NCI-H510A treated with DMSO at 0.1 percent for 48 hours (cell line): ENCODE measurements around the gene RAD54L2.
"Not testable (repeated sequence)": the region's sequence is repeated elsewhere in the genome, so short reads cannot be mapped to it uniquely, and the experiment has no call there.

Experiments
- DNase-seq: peaks from one replicate; lab custom pipeline; 2025; lab: John Stamatoyannopoulos, UW

RAD54L2 gene

DNA sequence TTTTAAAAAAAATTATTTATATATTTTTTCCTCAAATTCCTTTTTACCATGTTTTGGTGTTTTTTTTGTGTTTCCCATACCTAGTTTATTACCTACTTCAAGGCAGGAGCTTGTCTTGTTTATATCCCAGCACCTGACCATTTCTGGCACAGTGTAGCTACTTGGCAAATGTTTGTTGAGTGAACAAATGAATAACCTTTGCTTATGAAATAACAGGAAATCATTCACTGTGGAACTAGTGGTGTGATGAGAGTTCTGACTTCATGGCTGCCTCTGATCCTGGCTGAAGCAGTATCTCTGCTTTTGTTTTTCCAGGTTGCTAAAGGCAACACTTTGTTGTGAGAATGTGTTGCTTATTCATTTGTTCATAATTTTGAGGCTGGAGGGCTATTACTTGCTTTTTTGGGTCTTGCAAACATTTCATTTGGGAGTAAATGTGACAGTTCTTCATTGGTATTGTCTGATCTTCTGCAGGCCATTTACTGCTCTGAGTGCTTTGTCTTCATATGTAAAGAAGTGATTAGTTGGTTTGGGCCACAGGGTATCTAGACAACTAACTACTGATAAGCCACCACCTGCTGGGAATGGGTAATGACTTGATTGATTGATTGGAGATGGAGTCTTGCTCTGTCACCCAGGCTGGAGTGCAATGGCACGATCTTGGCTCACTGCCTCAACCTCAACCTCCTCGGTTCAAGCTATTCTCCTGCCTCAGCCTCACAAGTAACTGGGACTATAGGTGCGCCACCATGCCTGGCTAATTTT is 5.7 kb downstream of the RAD54L2 start:
- DNase-seq, result no peak

- DNase-seq, result no peak
These were observed 8.8 kb downstream of the RAD54L2 start for GRCh38 chr3:51547274-51547673.

DNA sequence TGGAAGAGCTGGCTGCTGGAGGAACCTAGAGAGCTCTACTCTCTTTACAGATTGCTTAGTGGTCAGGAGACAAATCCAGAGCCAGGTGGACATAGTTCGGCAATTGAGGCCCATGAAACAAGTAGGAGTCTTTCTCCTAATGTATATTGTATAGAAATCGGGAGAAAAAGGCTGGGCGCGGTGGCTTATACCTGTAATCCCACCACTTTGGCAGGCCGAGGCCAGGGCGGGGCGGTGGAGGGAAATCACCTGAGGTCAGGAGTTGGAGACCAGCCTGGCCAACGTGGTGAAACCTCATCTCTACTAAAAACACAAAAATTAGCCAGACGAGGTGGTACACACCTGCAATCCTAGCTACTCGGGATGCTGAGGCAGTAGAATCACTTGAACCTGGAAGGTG is 10.8 kb downstream of the RAD54L2 start:
- DNase-seq, result no peak

GRCh38 chr3:51550080-51550819 is 11.7 kb downstream of the RAD54L2 start:
- DNase-seq, result no peak

DNA sequence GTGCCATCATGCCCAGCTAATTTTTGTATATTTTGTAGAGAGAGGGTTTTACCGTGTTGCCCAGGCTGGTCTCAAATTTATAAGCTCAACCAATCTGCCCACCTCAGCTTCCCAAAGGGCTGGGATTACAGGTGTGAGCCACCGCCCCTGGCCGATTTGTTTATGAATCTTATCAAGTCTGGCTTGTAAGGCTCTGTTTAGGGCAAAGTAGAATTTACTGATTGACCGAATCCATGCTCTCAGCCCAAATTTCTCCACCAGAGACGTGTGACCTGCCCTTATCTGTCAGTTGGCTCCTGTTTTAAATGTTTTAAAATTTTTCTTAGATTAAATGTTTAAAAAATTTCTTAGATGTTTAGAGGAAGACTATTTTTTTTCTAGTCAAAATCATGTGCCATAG is 19.5 kb downstream of the RAD54L2 start:
- DNase-seq, result no peak

DNA sequence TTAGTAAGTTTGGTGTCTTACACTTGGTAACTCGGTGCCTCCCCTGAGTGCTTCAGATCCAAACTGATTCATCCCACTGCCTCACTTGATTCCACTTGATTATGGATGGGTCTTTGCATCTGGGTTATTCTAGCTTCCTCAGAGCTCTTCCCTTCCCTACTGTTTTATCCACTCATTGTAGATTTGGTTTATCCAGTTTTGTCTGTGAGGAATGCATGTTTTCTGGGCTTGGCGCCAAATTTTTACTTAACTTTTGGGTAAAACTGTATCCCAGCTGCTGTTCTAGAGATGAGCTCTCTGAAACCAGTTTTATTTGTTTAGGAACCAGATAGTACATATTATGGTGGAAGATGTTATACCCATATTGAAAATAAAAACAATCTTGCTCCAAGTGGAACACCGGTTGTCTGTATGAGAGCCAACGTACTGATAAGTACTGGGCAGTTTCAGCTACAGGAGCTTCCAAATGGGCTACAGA is 20.9 kb downstream of the RAD54L2 start:
- no peak for DNase-seq

DNA sequence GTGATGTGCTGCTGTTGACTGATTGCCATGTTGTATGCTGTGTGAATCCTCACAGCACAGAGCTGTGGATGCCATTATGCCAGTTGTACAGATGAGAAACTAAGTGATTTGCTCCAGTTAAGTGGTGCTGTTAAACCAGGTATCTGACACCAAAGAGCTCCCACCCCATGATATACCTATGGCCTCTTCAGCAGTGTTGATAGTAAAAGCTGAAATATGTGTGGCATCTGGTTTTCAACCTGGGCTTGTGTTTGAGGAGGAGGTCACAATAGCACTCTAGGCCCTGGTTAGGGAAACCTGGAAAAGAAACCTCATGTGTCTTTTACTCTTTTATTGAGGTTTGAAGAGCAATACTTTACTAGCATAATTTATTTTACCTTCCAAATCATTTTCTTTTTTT is 21.4 kb downstream of the RAD54L2 start:
- DNase-seq, result no peak

DNA sequence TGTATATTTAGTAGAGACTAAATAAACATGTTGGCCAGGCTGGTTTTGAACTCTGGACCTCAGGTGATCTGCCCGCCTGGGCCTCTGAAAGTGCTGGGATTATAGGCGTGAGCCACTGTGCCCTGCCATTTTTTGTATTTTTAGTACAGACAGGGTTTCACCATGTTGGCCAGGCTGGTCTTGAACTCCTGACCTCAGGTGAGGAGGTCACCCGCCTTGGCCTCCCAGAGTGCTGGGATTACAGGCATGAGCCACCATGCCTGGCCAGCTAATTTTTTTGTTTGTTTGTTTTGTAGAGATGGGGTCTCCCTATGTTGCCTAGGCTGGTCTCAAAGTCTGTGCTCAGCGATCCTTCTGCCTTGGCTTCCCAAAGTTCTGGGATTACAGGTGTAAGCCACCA is 23.9 kb downstream of the RAD54L2 start:
- DNase-seq, result not testable (repeated sequence)

DNA sequence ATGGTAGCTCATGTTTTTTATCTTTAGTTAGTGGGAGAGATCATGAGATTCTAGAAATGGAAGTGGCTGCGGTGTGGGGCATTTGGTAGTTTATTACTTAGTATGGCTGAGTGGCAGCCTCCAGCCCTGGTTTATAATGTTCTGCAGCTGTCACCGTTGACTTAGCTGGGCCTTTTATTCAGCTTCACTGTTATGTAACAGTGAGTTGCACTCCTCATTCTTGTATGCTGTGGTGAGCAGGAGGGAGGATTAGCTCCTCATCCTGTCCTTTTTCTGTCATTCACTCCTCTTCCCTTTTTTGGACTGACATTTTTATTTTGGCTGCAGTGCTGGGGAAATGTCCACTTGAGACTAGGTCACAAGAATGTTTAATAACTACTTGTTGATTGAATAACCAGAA is 29.5 kb downstream of the RAD54L2 start:
- no peak for DNase-seq

- no peak for DNase-seq
These were observed 30.5 kb downstream of the RAD54L2 start for GRCh38 chr3:51568996-51569395.

GRCh38 chr3:51578238-51578637 is 39.7 kb downstream of the RAD54L2 start:
- no peak for DNase-seq

GRCh38 chr3:51580418-51580817 is 41.9 kb downstream of the RAD54L2 start:
- no peak for DNase-seq

DNA sequence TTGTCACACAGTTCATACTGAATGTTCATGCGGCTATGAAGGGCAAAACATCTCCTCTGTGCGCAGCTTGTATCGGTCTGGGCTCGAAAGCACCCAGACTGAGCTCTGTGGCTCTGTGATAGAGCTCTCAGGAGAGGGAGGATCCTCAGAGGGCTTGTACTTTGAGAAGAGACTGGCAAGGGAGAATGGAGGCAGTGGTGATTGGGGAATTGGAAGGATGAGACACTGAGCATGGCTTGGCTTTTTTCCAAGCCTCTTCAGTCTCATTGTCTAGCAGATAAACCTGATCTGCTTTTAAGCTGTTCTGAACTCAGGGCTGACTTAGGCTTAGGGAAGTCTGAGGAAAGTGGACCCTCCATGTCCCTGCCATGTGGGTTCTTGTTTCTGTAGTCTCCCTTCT is 43.0 kb downstream of the RAD54L2 start:
- peak; percentile 55 for DNase-seq

DNA sequence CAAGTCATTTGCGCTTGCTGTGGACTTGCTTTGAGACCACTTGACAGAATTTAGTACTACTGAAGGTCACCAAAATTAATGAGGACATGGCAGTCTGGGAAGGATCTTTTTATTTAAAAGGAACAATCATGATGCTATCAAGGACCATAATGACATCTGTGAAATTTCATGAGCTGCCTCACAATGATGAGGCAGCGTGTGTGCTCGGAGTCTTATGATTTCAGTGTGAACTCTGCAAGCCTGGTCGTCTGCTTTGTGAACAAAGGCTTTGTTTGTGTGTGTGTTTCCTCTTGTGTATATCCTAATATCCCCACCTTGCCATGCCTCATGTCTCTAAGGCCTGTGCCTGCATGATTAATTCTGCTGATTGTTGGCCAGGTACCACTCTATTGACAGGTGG is 46.7 kb downstream of the RAD54L2 start:
- DNase-seq, result no peak

DNA sequence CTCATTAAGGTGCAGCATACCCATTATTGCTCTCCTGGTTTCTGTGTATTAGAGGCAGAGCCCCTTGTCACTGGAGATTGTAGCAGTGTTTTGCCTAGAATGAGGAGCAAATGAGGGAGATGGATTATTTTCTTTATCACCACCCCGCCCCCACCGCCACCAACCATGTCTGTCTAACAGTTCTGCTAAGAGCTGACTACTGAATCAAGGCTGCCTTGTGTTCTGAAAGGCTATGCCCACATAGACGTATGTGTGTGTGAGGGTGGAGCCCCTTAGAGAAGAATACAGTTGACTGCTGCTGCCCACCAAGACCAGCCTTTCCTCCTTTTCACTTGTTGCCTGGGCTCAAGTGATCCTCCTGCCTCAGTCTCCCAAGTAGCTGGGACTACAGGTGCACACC is 47.4 kb downstream of the RAD54L2 start:
- DNase-seq, result no peak
